OCI-LY3 (cell line): ENCODE data around the gene IRX6.

ENCODE experiments used
- H2AFZ ChIP-seq: fragments of 200-600, 300-600 bp; shearing (Covaris generic); 2 replicates; pipeline ENCODE4 v1.6.0; 2014; ENCODE audit warnings: antibody characterized with exemption, low read depth, low read length
- H3K27ac ChIP-seq: fragments of 200-600, 300-600 bp; sonication (generic); 2 replicates; pipeline ENCODE4 v1.5.1; 2014; ENCODE audit warnings: mild to moderate bottlenecking, low read length, moderate library complexity, mixed read lengths
- H3K27me3 ChIP-seq: fragments of 200-600, 300-600 bp; sonication (generic); 2 replicates; pipeline ENCODE4 v1.6.1; 2014; ENCODE audit warnings: low read depth, low read length, mixed read lengths
- H3K36me3 ChIP-seq: fragments of 200-600, 300-600 bp; sonication (generic); replicated peaks from 2 replicates; pipeline ENCODE3; 2014; ENCODE audit warnings: low read depth, low read length, mixed read lengths
- H3K4me1 ChIP-seq: fragments of 300-600, 200-600 bp; sonication (generic); 2 replicates; pipeline ENCODE4 v1.6.1; 2014; ENCODE audit warnings: low read length, mixed read lengths
- H3K4me2 ChIP-seq: fragments of 200-600, 300-600 bp; sonication (generic); 2 replicates; pipeline ENCODE4 v1.6.1; 2014; ENCODE audit warnings: low read length, mixed read lengths
- H3K4me3 ChIP-seq: fragments of 300-600, 200-600 bp; sonication (generic); 2 replicates; pipeline ENCODE4 v1.5.1; 2014; ENCODE audit warnings: antibody characterized with exemption, mild to moderate bottlenecking, low read length, moderate library complexity
- H3K79me2 ChIP-seq: fragments of 300-600, 200-600 bp; shearing (Covaris generic); 2 replicates; pipeline ENCODE4 v1.6.1; 2014; ENCODE audit warnings: mild to moderate bottlenecking, low read length, mixed read lengths
- H3K9ac ChIP-seq: fragments of 300-600, 200-600 bp; shearing (Covaris generic); 2 replicates; pipeline ENCODE4 v1.6.0; 2014; ENCODE audit warnings: mild to moderate bottlenecking, low read length, moderate library complexity
- H3K9me3 ChIP-seq: fragments of 200-600, 300-600 bp; shearing (Covaris generic); 2 replicates; pipeline ENCODE4 v1.6.1; 2014; ENCODE audit warnings: low read length, mixed read lengths; ENCODE audit not compliant: insufficient read depth
- H4K20me1 ChIP-seq: fragments of 200-600, 300-600 bp; sonication (generic); 2 replicates; pipeline ENCODE4 v1.6.1; 2016; ENCODE audit warnings: low read length, mixed read lengths; ENCODE audit not compliant: insufficient read depth
- EZH2phosphoT487 ChIP-seq: fragments of 200-600 bp; shearing (Covaris generic); IDR thresholded peaks from 2 replicates; pipeline ENCODE4 v1.6.1; 2018; ENCODE audit warnings: antibody characterized with exemption, mixed run types, low read depth
- TF ChIP-seq, protein P1 (sequence below): fragments of 200-600, 300-600 bp; sonication (generic); IDR thresholded peaks from 2 replicates; pipeline ENCODE4 v1.5.1; 2014; ENCODE audit warnings: antibody characterized with exemption, low read length, low read depth

IRX6 gene

GRCh38 chr16:55297062-55297909, 26.7 kb upstream of the IRX6 start:
- Histone ChIP-seq H3K4me1 (no peaks in the 10 kb centered on the region), H3K79me2 (no peaks in the 10 kb centered on the region), H4K20me1 (no peaks in the 10 kb centered on the region), H3K27ac (no peak overlapping the region), H3K4me3 (no peak overlapping the region), H3K4me2 (no peak overlapping the region), H3K36me3 (no peaks in the 10 kb centered on the region), H3K27me3 (no peaks in the 10 kb centered on the region), H3K9ac (no peak overlapping the region), H3K9me3 (no peaks in the 10 kb centered on the region), H2AFZ (no peak overlapping the region)
- no peak for TF ChIP-seq EZH2phosphoT487
- TF ChIP-seq, protein P1, sequence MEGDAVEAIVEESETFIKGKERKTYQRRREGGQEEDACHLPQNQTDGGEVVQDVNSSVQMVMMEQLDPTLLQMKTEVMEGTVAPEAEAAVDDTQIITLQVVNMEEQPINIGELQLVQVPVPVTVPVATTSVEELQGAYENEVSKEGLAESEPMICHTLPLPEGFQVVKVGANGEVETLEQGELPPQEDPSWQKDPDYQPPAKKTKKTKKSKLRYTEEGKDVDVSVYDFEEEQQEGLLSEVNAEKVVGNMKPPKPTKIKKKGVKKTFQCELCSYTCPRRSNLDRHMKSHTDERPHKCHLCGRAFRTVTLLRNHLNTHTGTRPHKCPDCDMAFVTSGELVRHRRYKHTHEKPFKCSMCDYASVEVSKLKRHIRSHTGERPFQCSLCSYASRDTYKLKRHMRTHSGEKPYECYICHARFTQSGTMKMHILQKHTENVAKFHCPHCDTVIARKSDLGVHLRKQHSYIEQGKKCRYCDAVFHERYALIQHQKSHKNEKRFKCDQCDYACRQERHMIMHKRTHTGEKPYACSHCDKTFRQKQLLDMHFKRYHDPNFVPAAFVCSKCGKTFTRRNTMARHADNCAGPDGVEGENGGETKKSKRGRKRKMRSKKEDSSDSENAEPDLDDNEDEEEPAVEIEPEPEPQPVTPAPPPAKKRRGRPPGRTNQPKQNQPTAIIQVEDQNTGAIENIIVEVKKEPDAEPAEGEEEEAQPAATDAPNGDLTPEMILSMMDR = no peak

- Histone ChIP-seq H3K4me2 (no peak overlapping the region), H3K36me3 (no peaks in the 10 kb centered on the region), H3K4me1 (no peaks in the 10 kb centered on the region), H4K20me1 (no peaks in the 10 kb centered on the region), H3K4me3 (no peak overlapping the region), H3K27me3 (no peaks in the 10 kb centered on the region), H2AFZ (no peak overlapping the region), H3K9ac (no peak overlapping the region), H3K9me3 (no peaks in the 10 kb centered on the region), H3K79me2 (no peaks in the 10 kb centered on the region), H3K27ac (no peak overlapping the region)
- TF ChIP-seq, protein P1 = no peak
- no peak for TF ChIP-seq EZH2phosphoT487
Measured at GRCh38 chr16:55297910-55298479, 26.0 kb upstream of the IRX6 start.

- no peak overlapping the region for H3K9ac ChIP-seq
- H3K79me2 ChIP-seq = no peaks in the 10 kb centered on the region
- no peaks in the 10 kb centered on the region for H3K4me1 ChIP-seq
- no peaks in the 10 kb centered on the region for H4K20me1 ChIP-seq
- H3K36me3 ChIP-seq = no peaks in the 10 kb centered on the region
- TF ChIP-seq, protein P1 = no peak
- no peak for TF ChIP-seq EZH2phosphoT487
- H3K4me2 ChIP-seq = no peak overlapping the region
- H3K27me3 ChIP-seq = no peaks in the 10 kb centered on the region
- no peak overlapping the region for H3K4me3 ChIP-seq
- no peaks in the 10 kb centered on the region for H3K9me3 ChIP-seq
- H3K27ac ChIP-seq = no peak overlapping the region
- no peak overlapping the region for H2AFZ ChIP-seq
Measured at GRCh38 chr16:55301385-55302008, 22.5 kb upstream of the IRX6 start.

DNA sequence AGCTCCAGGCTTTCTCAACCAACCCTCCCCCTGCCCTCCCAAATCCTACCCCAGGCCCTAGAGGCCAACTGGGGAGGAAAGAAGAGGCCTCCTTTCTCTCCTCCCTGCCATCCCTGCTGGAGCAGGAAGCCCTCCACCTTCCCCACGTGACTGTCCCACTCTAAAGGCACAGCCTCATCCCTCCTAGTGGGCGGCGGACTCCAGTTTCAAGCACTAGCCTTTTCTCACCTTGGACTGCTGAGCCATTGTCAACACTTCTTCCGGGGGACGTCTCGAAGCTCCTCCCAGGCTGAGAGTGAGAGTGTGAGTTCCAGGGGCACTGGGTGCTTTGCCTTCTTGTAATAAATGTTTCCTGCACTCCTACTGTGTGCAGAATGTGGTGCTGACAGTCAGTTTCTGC, 21.4 kb upstream of the IRX6 start:
- no peaks in the 10 kb centered on the region for H4K20me1 ChIP-seq
- no peak overlapping the region for H3K4me2 ChIP-seq

More for the DNA sequence above, 21.4 kb upstream of the IRX6 start:
- Histone ChIP-seq H3K27me3 (no peaks in the 10 kb centered on the region), H3K79me2 (no peaks in the 10 kb centered on the region), H3K9ac (no peak overlapping the region), H3K4me3 (no peak overlapping the region), H3K36me3 (no peaks in the 10 kb centered on the region), H3K27ac (no peak overlapping the region), H2AFZ (no peak overlapping the region), H3K4me1 (no peaks in the 10 kb centered on the region), H3K9me3 (no peaks in the 10 kb centered on the region)
- TF ChIP-seq EZH2phosphoT487 = no peak
- TF ChIP-seq, protein P1 = no peak
